Ramos (cell line): ENCODE results near the gene TARM1.
"Not testable (repeated sequence)": the region's sequence is repeated elsewhere in the genome, so short reads cannot be mapped to it uniquely, and the experiment has no call there.

ENCODE experiments used
- in situ Hi-C: fragments of 300-500 bp; cut with MboI; formaldehyde crosslinking; loops from one replicate; pipeline ENCODE4 v1.14.3; 2022; ENCODE audit warnings: low sequenced_read_pairs; ENCODE audit not compliant: unreplicated experiment

TARM1 gene

DNA sequence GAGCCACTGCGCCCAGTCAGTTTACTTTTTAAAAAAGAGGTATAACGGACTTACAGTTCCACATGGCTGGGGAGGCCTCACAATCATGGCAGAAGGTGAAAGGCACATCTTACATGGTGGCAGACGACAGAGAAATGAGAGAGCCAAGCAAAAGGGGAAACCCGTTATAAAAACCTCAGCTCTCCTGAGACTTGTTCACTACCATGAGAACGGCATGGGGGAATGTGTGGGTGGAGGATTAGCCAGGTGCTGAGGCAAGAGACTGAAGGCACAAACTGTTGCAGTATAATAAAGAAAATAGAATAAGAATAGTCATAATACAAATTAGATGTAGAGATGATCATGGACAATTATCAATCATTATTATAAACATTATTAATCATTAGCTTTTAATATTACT lies 44.6 kb downstream of the TARM1 start:
- in situ Hi-C loops: not testable (repeated sequence)

DNA sequence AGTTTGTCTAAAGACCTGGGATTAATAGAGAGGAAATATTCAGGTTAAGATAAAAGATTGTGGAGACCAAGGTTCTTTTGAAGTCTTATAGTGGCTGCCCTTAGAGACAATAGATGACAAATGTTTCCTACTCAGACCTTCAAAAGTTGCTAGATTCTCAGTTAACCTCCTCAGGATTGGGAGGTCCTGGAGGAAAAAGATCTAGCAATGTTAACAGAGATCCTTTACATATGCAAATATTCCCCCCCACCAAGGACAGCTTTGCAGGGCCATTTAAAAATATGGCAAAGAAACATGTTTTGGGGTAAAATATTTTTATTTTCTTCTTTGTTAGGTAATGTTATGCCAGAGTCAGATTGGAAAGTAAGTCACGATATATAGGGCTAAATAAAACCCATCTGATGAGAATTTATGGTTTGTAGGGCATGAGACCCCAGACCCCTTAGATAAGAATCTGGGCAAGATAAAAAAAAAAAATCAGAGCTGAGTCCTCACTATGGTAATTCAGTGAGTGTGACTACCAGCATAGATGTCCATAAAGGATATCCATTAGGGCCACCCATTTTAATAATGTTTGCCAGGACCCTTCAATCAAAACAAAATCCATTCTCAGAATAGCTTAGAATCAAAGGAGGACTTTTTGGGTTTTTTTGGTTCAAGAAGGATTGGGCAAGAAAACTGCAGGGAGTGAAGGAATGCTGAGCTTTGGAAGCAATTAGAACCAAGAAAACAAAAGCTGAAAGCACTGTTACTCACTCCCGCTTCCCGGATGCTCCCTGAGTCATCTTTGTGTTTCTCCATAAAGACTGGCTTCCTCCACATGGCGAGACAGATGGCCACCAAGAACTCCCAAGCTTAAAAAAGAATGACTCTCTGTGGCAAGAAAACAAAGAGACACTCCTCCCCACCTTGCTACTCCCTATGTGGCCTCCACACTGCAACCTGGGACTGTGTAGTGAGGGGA lies 45.7 kb downstream of the TARM1 start:
- in situ Hi-C loops: no loop called here

DNA sequence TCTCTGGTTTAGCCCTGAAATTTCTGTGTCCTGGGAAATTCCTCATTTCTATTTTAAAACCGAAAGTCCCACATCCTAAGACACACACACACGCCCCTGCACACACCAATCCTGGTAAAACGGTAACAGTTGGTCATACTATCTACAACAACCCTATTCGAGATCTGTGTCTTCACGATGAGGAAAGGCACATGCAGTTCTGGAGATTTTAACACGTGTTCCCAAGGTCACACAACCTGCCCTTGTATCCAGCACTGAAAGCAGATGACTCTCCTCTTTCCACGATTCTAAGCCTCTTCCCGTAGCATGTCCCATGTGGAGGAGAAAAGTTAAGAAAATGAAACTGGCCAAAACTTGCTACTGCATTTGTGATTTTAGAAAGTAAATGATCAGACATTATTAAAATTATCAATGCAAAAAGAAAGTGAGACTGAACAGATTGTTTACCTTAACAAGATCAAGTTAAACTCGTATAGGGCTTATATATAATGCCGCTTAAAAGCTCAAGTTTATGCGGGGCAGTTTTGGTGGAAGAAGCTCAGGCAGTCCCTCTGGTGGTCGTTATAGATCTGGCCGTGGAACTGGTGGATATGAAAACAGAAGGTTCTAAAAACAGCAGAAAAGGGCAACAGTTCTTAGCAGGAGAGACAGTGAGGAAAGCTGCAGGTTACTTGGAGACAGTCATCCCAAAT lies 50.1 kb downstream of the TARM1 start:
- in situ Hi-C loops: no loop called here

DNA sequence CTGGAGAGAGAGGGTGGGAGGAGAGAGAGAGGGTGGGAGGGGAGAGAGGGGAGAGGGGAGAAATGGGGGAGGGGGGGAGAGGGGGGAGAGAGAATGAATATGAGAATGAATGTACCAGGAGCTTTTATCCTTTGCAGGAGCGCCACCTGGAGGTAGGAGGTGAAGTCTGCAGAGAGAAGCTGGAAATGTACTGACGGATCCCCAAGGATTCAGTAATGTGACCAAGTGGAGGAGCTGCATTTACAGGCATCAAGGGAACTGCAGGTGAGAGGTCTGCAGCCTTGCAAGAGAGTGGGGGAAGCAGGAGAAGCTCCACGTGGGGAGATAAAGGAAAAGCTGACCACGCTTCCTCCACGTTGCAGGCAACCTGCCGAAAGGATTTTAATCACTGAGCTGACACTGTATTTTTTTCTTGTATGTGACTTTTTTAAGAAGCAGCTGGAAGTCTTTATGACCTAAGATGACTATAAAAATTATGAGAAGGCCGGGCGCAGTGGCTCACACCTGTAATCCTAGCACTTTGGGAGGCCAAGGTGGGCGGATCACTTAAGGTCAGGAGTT lies 51.2 kb downstream of the TARM1 start:
- in situ Hi-C loops: loop anchor here (10.0 kb wide), 1 partner anchor 115 kb away; no protein-coding TSS in a partner anchor

DNA sequence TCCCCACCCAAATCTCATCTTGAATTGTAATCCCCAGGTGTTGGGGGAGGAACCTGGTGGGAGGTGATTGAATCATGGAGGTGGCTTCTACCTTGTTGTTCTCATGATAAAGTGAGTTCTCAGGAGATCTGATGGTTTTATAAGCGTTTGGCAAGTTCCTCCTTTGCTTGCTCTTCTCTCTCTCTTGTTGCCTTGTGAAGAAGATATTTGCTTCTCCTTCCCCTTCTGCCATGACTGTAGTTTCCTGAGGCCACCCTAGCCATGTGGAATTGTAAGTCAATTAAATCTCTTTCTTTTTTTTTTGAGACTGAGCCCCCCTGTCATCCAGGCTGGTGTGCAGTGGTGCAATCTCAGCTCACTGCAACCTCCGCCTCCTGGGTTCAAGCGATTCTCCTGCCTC lies 51.9 kb downstream of the TARM1 start:
- in situ Hi-C loops: loop anchor here (10.0 kb wide), 1 partner anchor 114 kb away; no protein-coding TSS in a partner anchor

DNA sequence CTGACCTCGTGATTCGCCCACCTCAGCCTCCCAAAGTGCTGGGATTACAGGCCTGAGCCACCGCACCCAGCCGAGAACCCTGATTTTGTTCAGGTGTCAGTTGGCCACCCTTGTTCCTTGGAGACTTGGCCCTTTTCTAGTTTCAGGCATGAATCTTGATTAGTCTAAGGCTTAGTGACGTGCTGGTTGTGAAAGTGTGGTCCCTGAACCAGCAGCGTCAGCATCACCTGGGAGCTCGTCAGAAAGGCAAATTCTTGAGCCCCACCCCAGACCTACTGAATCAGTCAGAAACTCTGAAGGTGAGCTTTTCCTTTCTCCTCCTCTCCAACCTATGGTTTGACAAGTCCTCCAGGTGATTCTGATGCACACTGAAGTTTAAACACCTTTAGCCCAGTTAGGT lies 54.5 kb downstream of the TARM1 start:
- in situ Hi-C loops: loop anchor here (10.0 kb wide), 1 partner anchor 112 kb away; no protein-coding TSS in a partner anchor

DNA sequence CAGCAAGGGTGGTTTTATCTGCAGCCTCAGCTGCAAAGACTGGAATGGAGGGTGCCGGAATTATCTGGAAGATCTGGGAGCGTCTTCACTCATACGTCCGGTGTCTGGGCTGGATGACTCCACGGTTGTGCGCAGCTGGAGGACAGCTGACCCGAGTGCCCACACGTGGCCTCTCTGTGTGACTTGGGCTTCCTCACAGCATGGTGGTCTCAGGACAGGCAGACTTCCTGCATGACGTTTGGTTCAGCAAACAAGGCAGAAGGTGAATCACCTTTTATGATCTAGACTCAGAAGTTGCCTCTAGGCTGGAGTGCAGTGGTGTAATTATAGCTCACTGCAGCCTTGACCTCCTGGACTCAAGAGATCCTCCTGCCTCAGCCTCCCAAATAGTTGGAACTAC lies 56.5 kb downstream of the TARM1 start:
- in situ Hi-C loops: loop anchor here (10.0 kb wide), 1 partner anchor 110 kb away; no protein-coding TSS in a partner anchor

DNA sequence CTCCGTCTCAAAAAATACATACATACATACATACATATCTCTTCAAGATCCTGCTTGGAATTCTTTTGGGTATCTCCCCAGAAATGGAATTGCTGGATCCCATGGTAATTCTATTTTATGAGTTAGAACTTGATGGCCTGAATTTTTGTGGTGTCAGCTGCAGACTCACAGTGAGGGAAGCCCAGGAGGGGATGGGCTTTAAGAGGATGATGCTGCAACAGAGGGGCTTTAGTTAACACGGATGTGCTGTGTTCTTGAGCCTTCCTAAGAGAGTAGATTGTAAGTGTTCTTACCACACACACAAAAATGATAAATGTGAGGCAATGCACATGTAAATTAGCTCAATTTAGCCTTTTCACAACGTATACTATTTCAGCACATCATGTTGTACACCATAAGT lies 58.0 kb downstream of the TARM1 start:
- in situ Hi-C loops: loop anchor here (10.0 kb wide), 1 partner anchor 108 kb away; no protein-coding TSS in a partner anchor

DNA sequence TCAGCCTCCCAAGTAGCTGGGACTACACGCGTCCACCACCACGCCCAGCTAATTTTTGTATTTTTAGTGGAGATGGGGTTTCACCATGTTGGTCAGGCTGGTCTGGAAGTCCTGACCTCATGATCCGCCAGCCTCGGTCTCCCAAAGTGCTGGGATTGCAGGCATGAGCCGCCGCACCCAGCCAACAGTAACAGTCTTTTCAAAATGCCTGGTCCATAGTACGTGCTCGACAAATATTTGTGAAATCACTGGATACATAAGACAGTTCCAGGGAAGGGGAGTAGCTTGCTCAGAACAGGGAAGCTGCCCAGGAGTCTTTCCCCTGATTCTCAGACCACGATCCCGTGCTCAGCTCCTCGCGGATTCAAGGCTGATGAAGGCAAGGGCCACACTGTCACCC lies 59.2 kb downstream of the TARM1 start:
- in situ Hi-C loops: loop anchor here (10.0 kb wide), 1 partner anchor 107 kb away; no protein-coding TSS in a partner anchor

DNA sequence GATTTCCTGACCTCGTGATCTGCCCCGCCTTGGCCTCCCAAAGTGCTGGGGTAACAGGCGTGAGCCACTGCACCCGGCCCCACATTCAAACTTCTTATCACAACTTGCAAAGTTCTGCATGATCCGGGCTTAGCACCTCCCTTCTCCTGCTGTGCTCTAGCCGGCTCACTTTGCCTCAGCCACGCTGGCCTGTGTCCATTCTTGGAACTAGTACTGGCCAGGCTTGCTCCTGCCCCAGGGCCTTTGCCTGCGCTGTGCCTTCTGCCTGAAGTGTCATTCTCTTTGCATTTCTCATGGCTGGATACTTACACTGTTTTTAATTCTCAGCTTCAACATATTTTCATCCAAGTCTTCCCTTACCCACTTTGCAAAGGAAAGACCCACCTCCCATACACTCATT lies 59.8 kb downstream of the TARM1 start:
- in situ Hi-C loops: loop anchor here (10.0 kb wide), 1 partner anchor 107 kb away; no protein-coding TSS in a partner anchor
